ENCODE measurements around the gene TBX10. TPM values are rescaled to one million over a fixed set of nuclear protein-coding genes. Genes with fewer than 3 reads are reported as not detected.

Gene TBX10
- total RNA-seq, 1 experiment from 2014 or later, result not detected

DNA sequence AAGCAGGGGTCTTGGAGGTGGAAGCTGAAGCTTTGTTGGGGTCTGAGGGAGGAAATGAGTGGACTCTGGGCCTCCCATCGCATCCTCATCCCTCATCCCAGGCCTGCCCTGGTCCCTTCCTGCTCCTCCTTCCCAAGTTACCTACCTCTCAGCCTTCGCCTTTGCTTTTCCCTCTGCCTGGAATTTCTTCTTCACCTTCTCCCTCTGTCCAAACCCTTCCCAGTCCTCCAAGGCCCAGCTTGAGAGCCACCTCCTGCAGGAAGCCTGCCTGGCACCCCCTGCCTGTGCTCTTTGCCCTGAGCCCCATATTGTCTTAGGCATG, 7.7 kb downstream of the TBX10 start:
- H4K5ac ChIP-seq (ENCODE audit: insufficient read length, low read depth, low read length), result no peak overlapping the region
- no peak overlapping the region for H3T11ph ChIP-seq (ENCODE audit: low read length)
- no peaks in the 10 kb centered on the region for H3K9me3 ChIP-seq (ENCODE audit: control insufficient read depth, low read depth, low read length)
- no peaks in the 10 kb centered on the region; the same call in 1 of the 2 replicates for H3K4me1 ChIP-seq (ENCODE audit: insufficient read depth, low read length)
- H4K8ac ChIP-seq (replicated peaks; ENCODE audit: insufficient read length, low read depth, low read length), result no peak overlapping the region
- no peak overlapping the region for H2AFZ ChIP-seq (ENCODE audit: low read length)
- no peak overlapping the region for H3K9ac ChIP-seq (ENCODE audit: extremely low read depth, insufficient read length, low read length)
- no peak for DNase-seq
- no peak overlapping the region for H2BK20ac ChIP-seq (ENCODE audit: low read depth, low read length, poor library complexity, severe bottlenecking)
- no peaks in the 10 kb centered on the region for H3K79me1 ChIP-seq (ENCODE audit: insufficient read depth, low read depth, low read length, poor library complexity, severe bottlenecking)
- no peak overlapping the region for H3K56ac ChIP-seq (ENCODE audit: insufficient read length, low read depth, low read length)
- H3K79me2 ChIP-seq (ENCODE audit: insufficient read depth, low read length), result no peaks in the 10 kb centered on the region
- H3K4me2 ChIP-seq (ENCODE audit: insufficient read depth, insufficient read length, low read length), result no peak overlapping the region
- H2BK5ac ChIP-seq (ENCODE audit: insufficient read length, low read length), result no peak overlapping the region
- H4K20me1 ChIP-seq (ENCODE audit: control insufficient read depth, insufficient read depth, insufficient read length), result no peaks in the 10 kb centered on the region
- no peak overlapping the region for H3K23ac ChIP-seq (ENCODE audit: insufficient read length, low read depth, low read length)
- H3K27me3 Mint-ChIP-seq (ENCODE audit: low read depth), result peaks cover 21% of the 10 kb centered on the region
- TF ChIP-seq, protein P1, sequence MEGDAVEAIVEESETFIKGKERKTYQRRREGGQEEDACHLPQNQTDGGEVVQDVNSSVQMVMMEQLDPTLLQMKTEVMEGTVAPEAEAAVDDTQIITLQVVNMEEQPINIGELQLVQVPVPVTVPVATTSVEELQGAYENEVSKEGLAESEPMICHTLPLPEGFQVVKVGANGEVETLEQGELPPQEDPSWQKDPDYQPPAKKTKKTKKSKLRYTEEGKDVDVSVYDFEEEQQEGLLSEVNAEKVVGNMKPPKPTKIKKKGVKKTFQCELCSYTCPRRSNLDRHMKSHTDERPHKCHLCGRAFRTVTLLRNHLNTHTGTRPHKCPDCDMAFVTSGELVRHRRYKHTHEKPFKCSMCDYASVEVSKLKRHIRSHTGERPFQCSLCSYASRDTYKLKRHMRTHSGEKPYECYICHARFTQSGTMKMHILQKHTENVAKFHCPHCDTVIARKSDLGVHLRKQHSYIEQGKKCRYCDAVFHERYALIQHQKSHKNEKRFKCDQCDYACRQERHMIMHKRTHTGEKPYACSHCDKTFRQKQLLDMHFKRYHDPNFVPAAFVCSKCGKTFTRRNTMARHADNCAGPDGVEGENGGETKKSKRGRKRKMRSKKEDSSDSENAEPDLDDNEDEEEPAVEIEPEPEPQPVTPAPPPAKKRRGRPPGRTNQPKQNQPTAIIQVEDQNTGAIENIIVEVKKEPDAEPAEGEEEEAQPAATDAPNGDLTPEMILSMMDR (conservative IDR thresholded peaks at IDR 0.05), result no peak
- H3K36me3 Mint-ChIP-seq (ENCODE audit: insufficient read depth in 1 of 3, low read depth in 3 of 3), result peaks cover 3 to 8% (median 6%) of the 10 kb centered on the region in 3 experiments; a peak in 6 of 7 replicates
- no peak overlapping the region for H4K91ac ChIP-seq (ENCODE audit: insufficient read length, low read depth, low read length)
- no peak overlapping the region for H3K27ac Mint-ChIP-seq
- H2BK12ac ChIP-seq (ENCODE audit: insufficient read length, low read depth, low read length), result no peak overlapping the region
- H2BK15ac ChIP-seq (ENCODE audit: low read depth, low read length), result no peak overlapping the region
- H3K27ac ChIP-seq (ENCODE audit: insufficient read length, low read depth, low read length), result no peak overlapping the region
- no peak overlapping the region for H3K18ac ChIP-seq (ENCODE audit: insufficient read length, low read depth, low read length)
- no peak overlapping the region; the same call in 1 of the 2 replicates for H3K14ac ChIP-seq (ENCODE audit: insufficient read depth, low read length)
- no peaks in the 10 kb centered on the region for H3K23me2 ChIP-seq (ENCODE audit: insufficient read length, low read depth, low read length, poor library complexity, severe bottlenecking)
- H3K4me1 Mint-ChIP-seq, result peaks cover 22 to 30% of the 10 kb centered on the region in 2 experiments
- no peaks in the 10 kb centered on the region for H3K27me3 ChIP-seq (ENCODE audit: insufficient read depth, low read length)
- no peak overlapping the region for H2BK120ac ChIP-seq (ENCODE audit: low read depth, low read length, poor library complexity, severe bottlenecking)
- H3K9me3 Mint-ChIP-seq, result peaks cover 0 to 3% of the 10 kb centered on the region in 2 experiments; a peak in 2 of 5 replicates
- WGBS (ENCODE audit: extremely low coverage, insufficient read length, low lambda C conversion rate), result no CpG with 5 or more reads among the region's 2 CpGs
- no peak overlapping the region for H3K4ac ChIP-seq (ENCODE audit: low read depth, low read length)
- H3K4me3 Mint-ChIP-seq, result peak overlapping the region; percentile 33 to 59; a peak in 3 of 5 replicates
- H2AK5ac ChIP-seq (ENCODE audit: insufficient read length, low read length), result no peak overlapping the region

All from H9 (cell line).